ENCODE data around the gene ABCC3. TPM values are rescaled to one million over a fixed set of nuclear protein-coding genes. Genes with fewer than 3 reads are reported as not detected.

Gene ABCC3
- total and polyA plus RNA-seq, 4 donors: 10.3 to 46.4 (median 32.0) TPM

GRCh38 chr17:50585891-50586290, 48.8 kb upstream of the ABCC3 start:
- Histone ChIP-seq H3K9ac (ENCODE audit: insufficient read depth in 1 of 2, low read length in 2 of 2) (no peak overlapping the region), H3K4me1 (ENCODE audit: control insufficient read depth in 5 of 5, insufficient read depth in 5 of 5, low read length in 5 of 5) (peaks cover 6 to 30% (median 18%) of the 10 kb centered on the region in 5 donors), H3K4me3 (no peak overlapping the region), H3K9me3 (ENCODE audit: control insufficient read depth in 4 of 4, insufficient read depth in 3 of 4, low read length in 3 of 4) (no peaks in the 10 kb centered on the region), H3K27me3 (ENCODE audit: control insufficient read depth in 3 of 3, insufficient read depth in 3 of 3, low read length in 2 of 3) (no peaks in the 10 kb centered on the region), H3K36me3 (ENCODE audit: control insufficient read depth in 4 of 4, insufficient read depth in 4 of 4, low read length in 4 of 4) (peaks cover 0 to 23% (median 2%) of the 10 kb centered on the region in 4 donors), H3K27ac (ENCODE audit: low read depth in 1 of 2, low read length in 1 of 2) (no peak overlapping the region)
- DNase-seq (no peak), ATAC-seq (ENCODE audit: insufficient read depth, low FRiP score) (no peak)
- no peak for TF ChIP-seq CTCF (IDR thresholded peaks at IDR 0.05; ENCODE audit: control extremely low read depth, extremely low read depth)
- WGBS, 2 donors: 88 to 89% methylated on average over 8 of the region's 8 CpGs

- Histone ChIP-seq H3K27me3 (ENCODE audit: control insufficient read depth in 3 of 3, insufficient read depth in 3 of 3, low read length in 2 of 3) (no peaks in the 10 kb centered on the region), H3K36me3 (ENCODE audit: control insufficient read depth in 4 of 4, insufficient read depth in 4 of 4, low read length in 4 of 4) (peaks cover 0 to 22% (median 2%) of the 10 kb centered on the region in 4 donors), H3K27ac (ENCODE audit: low read depth in 1 of 2, low read length in 1 of 2) (no peak overlapping the region), H3K4me3 (no peak overlapping the region), H3K4me1 (ENCODE audit: control insufficient read depth in 5 of 5, insufficient read depth in 5 of 5, low read length in 5 of 5) (peaks cover 6 to 37% (median 18%) of the 10 kb centered on the region in 5 donors), H3K9me3 (ENCODE audit: control insufficient read depth in 4 of 4, insufficient read depth in 3 of 4, low read length in 3 of 4) (no peaks in the 10 kb centered on the region), H3K9ac (ENCODE audit: insufficient read depth in 1 of 2, low read length in 2 of 2) (no peak overlapping the region)
- TF ChIP-seq CTCF (IDR thresholded peaks at IDR 0.05; ENCODE audit: control extremely low read depth, extremely low read depth): no peak
- 93 to 98% methylated on average over 9 of the region's 9 CpGs for WGBS, 2 donors
- no peak for ATAC-seq (ENCODE audit: insufficient read depth, low FRiP score)
- no peak for DNase-seq
Observed at GRCh38 chr17:50586421-50587247, 48.0 kb upstream of the ABCC3 start.

- peaks cover 6 to 41% (median 18%) of the 10 kb centered on the region in 5 donors for H3K4me1 ChIP-seq (ENCODE audit: control insufficient read depth in 5 of 5, insufficient read depth in 5 of 5, low read length in 5 of 5)
- no peaks in the 10 kb centered on the region for H3K9me3 ChIP-seq (ENCODE audit: control insufficient read depth in 4 of 4, insufficient read depth in 3 of 4, low read length in 3 of 4)
- no peaks in the 10 kb centered on the region for H3K27me3 ChIP-seq (ENCODE audit: control insufficient read depth in 3 of 3, insufficient read depth in 3 of 3, low read length in 2 of 3)
- TF ChIP-seq CTCF (IDR thresholded peaks at IDR 0.05; ENCODE audit: control extremely low read depth, extremely low read depth): no peak
- ATAC-seq (ENCODE audit: insufficient read depth, low FRiP score) (no peak), DNase-seq (no peak)
- no peak overlapping the region for H3K4me3 ChIP-seq
- H3K9ac ChIP-seq (ENCODE audit: insufficient read depth in 1 of 2, low read length in 2 of 2): no peak overlapping the region
- H3K36me3 ChIP-seq (ENCODE audit: control insufficient read depth in 4 of 4, insufficient read depth in 4 of 4, low read length in 4 of 4): peaks cover 0 to 24% (median under 1%) of the 10 kb centered on the region in 4 donors
- 91 to 96% methylated on average over 9 of the region's 9 CpGs for WGBS, 2 donors
- H3K27ac ChIP-seq (ENCODE audit: low read depth in 1 of 2, low read length in 1 of 2): no peak overlapping the region
Observed at GRCh38 chr17:50587571-50587970, 47.1 kb upstream of the ABCC3 start.

Measured in lung (tissue), 12 donors.